Erythroblast (primary cell): ENCODE measurements around the gene TAS2R10.

Experiments
- DNase-seq, 2 experiments: peaks; one replicate each; lab custom pipeline; 2025; lab: John Stamatoyannopoulos, UW
- GATA1 ChIP-seq: IDR thresholded peaks from 2 replicates; pipeline ENCODE4 v1.6.1; 2011; ENCODE audit warnings: low read depth, mild to moderate bottlenecking, control low read depth, low read length, moderate library complexity
- POLR2A ChIP-seq: IDR thresholded peaks from 2 replicates; pipeline ENCODE4 v1.6.1; 2011; ENCODE audit warnings: mild to moderate bottlenecking, low read length

The TAS2R10 gene, protein sequence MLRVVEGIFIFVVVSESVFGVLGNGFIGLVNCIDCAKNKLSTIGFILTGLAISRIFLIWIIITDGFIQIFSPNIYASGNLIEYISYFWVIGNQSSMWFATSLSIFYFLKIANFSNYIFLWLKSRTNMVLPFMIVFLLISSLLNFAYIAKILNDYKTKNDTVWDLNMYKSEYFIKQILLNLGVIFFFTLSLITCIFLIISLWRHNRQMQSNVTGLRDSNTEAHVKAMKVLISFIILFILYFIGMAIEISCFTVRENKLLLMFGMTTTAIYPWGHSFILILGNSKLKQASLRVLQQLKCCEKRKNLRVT

DNA sequence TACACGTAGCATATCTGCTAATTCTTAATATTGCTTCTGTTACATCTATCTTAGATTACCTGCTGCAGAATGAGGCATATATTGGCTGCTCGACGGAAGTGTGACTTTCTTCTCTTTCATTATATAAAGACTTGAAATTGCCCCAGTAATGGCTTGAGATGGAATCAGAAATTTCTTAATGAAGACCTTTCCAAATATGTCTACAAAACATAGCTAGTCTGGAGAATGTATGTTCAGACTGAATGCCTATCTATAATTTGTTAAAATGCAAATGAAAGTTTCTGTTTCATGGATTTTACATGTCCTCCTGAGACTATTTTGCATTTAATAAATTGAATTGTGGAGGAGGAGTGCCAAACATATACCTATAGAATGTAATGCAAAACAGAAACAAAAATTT is at the start of gene TAS2R10:
TAS2R10 (minus strand) TSS at position 101 of the 400 bp plus-strand sequence; CDS start at position 12, 89 bp downstream.
- TF ChIP-seq GATA1: no peak
- TF ChIP-seq POLR2A: no peak
- DNase-seq: no peak

- no peak for TF ChIP-seq GATA1
- no peak for TF ChIP-seq POLR2A
- no peak for DNase-seq
Measured at GRCh38 chr12:10873378-10873777, 47.2 kb upstream of the TAS2R10 start.

GRCh38 chr12:10867381-10867780 is 41.2 kb upstream of the TAS2R10 start:
- no peak for DNase-seq
- TF ChIP-seq GATA1 (no peak), POLR2A (no peak)

- DNase-seq: no peak
- no peak for TF ChIP-seq GATA1
- TF ChIP-seq POLR2A: no peak
Measured at GRCh38 chr12:10863512-10864218, 37.5 kb upstream of the TAS2R10 start.

DNA sequence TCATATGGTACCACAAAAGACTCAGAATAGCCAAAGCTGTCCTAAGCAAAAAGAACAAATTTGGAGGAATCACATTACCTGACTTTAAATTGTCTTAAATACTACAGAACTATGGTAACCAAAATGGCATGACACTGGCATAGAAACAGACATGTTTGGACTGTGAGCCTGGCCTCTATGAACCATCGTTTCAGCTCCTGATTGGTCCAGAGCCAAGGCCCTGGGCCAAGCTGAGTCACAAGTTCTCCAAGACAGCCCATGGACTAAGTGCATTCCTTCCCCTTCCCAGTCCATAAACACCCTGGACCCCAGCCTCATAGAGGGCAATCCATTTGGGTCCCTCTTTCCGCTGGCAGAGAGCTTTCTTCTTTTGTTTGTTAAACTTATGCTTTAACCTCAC is 35.2 kb upstream of the TAS2R10 start:
- no peak for TF ChIP-seq POLR2A
- TF ChIP-seq GATA1: no peak
- no peak for DNase-seq

DNA sequence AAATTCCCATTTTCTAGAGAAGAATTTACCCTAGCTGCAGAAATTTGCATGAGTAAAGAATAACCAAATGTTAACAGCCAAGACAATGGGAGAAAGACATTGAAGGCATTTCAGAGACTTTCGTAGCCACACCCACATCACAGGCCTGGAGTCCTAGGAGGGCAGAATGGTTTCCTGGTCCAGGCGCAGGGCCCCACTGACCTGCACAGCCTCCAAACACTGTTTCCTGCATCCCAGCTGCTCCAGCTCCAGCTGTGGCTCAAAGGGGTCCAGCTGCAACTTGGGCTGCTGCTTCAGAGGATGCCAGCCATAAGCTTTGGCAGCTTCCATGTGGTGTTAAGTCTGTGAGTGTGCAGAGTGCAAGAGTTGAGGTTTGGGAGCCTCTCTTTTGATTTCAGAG is 29.6 kb upstream of the TAS2R10 start:
- TF ChIP-seq GATA1 (no peak), POLR2A (no peak)
- DNase-seq: no peak

DNA sequence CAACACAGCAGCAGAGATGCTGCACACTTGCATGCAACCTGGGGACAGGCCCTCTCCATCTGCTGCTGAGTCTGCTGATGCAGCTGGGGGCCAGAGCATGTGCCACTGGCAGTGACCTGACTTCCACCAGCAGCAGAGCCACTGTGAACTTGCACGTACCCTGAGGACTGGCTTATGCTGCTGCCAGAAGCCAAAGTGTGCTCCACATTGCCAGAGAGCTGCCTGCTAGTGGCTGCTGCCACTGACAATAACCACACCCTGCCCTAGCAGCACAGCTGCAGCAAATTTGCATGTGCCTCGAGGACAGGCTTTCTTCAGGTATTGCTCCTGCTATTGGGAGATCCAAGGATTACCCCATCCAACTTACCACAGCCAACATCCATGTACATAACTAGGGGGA is 27.6 kb upstream of the TAS2R10 start:
- no peak for DNase-seq
- TF ChIP-seq GATA1 (no peak), POLR2A (no peak)

DNA sequence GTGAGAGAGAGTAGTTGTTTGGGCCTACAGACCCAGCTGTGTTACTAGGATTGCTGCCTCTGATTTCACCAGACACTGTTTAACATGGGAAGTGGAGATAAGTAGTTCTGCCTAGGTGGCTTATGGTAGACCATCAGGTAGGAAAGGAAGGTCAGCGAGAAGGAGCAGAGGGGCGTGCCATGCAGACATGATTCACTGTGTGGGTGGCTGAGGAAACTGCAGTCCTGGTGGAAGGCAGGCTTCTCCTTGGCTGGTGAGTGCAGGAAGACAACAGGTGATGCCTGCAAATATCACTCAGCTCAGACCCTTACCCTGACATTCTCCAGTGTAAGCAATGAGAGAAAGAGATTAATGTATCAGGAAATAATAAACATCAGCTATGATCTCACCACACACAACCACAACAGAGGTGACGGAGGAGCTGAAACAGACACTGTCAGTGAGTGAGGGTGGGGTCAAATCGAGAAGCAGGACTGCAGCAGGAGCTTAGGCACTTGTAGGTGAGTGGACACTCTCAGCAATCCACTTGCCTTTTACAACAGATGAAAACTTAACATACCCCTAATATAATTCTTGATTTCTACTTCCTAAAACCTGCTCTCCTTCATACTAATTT is 25.2 kb upstream of the TAS2R10 start:
- no peak for DNase-seq
- TF ChIP-seq GATA1 (no peak), POLR2A (no peak)

- no peak for TF ChIP-seq POLR2A
- no peak for TF ChIP-seq GATA1
- no peak for DNase-seq
Measured at GRCh38 chr12:10849425-10849878, 23.3 kb upstream of the TAS2R10 start, which contains the start of gene PRR4. Gene PRR4 (minus strand): TSS chr12:10849475. CDS start chr12:10849437, 38 bp downstream.

GRCh38 chr12:10847744-10848143 is 21.6 kb upstream of the TAS2R10 start:
- DNase-seq: no peak
- TF ChIP-seq GATA1 (no peak), POLR2A (no peak)

- TF ChIP-seq GATA1 (no peak), POLR2A (no peak)
- DNase-seq: no peak
Measured at GRCh38 chr12:10842862-10843261, 16.7 kb upstream of the TAS2R10 start.

GRCh38 chr12:10838461-10838860 is 12.3 kb upstream of the TAS2R10 start:
- TF ChIP-seq GATA1: no peak
- TF ChIP-seq POLR2A: no peak
- no peak for DNase-seq

- TF ChIP-seq POLR2A: no peak
- no peak for TF ChIP-seq GATA1
Measured at GRCh38 chr12:10829994-10830393, 3.8 kb upstream of the TAS2R10 start.

DNA sequence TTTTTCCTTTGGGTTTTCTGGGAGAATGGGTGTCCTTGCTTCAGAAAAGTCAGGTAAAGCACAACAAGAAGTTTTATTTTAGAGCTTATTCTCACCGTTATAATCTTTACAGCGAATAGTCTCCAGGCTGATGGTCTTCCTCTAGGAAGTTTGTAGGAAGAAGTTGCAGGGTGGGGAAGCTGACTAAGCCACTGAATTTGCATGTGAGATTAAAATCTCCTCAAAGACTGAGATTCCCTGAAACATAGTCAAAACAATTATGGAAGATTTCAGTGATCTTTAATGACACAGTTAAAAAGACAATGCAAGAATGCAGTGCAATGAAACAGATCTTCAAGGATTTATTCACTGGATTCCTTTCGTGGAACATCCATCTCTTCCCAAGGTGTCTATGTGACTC is 1.2 kb downstream of the TAS2R10 start:
- no peak for TF ChIP-seq GATA1
- no peak for TF ChIP-seq POLR2A
- DNase-seq: no peak

More at GRCh38 chr12:10829994-10830393, 3.8 kb upstream of the TAS2R10 start:
- no peak for DNase-seq
